Umbilical cord (tissue), 2 donors: ENCODE measurements around the gene RBPMS2. TPM values are rescaled to one million over a fixed set of nuclear protein-coding genes. Genes with fewer than 3 reads are reported as not detected.

ENCODE experiments used
- DNase-seq: peaks from one replicate; pipeline ENCODE4 v3.0.0-alpha.2; 2015; ENCODE audit warnings: low spot score
- total RNA-seq: library from RNA; depleted of rRNA; stranded (reverse); fragments of >200 nt; gene quantifications from one replicate; pipeline ENCODE4 v1.2.3, GENCODE V29; 2014; ENCODE audit warnings: low replicate concordance; ENCODE audit not compliant: insufficient read depth

The RBPMS2 gene
- total RNA-seq, 1 donor from 2014 or later: 7.0 TPM

GRCh38 chr15:64695561-64695992 is 79.8 kb downstream of the RBPMS2 start:
- DNase-seq: peak; percentile 51

GRCh38 chr15:64694816-64695215 is 80.6 kb downstream of the RBPMS2 start:
- no peak for DNase-seq

GRCh38 chr15:64693134-64693533 is 82.3 kb downstream of the RBPMS2 start:
- DNase-seq: peak; percentile 64

- DNase-seq: no peak
Measured at GRCh38 chr15:64691896-64692565, 83.4 kb downstream of the RBPMS2 start.

GRCh38 chr15:64690578-64691296 is 84.7 kb downstream of the RBPMS2 start:
- DNase-seq: no peak

GRCh38 chr15:64690008-64690407 is 85.4 kb downstream of the RBPMS2 start:
- no peak for DNase-seq

Other genes with a start within 250 kb of the RBPMS2 start
- 1.7 TPM for gene PIF1, start 50.1 kb upstream of the RBPMS2 start, total RNA-seq
- 29.4 TPM for gene PLEKHO2, start 66.3 kb upstream of the RBPMS2 start, total RNA-seq
- 5.3 TPM for gene ANKDD1A, start 136.3 kb upstream of the RBPMS2 start, total RNA-seq
- 49.1 TPM for gene SPG21, start 214.3 kb upstream of the RBPMS2 start, total RNA-seq